ENCODE results near the gene PCSK5.

Gene PCSK5

DNA sequence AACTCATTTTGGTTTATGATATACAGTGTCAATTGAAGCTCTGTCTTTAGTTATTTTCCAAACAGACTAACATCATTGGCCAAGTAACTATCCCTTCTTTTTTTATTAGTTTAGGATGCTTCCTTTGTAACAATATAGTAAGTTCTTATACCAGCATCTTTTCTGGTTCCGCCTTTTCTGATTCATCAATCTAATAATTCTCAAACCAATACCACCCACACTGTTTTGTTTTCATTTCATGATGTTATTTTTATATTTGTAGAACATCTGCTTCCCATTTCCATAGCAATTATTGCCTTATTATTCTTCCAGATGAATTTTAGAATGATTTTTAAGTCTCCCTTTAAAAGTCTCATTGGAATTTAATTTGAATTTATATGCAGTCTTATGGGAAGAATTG, 285.7 kb downstream of the PCSK5 start:
- no peak for DNase-seq (ENCODE audit: extremely low read depth, insufficient read length)
- Histone ChIP-seq H3K27me3 (replicated peaks; ENCODE audit: control insufficient read depth, insufficient read depth, low read length) (no peaks in the 10 kb centered on the region; the same call in 1 of the 2 replicates), H3K36me3 (ENCODE audit: control insufficient read depth, insufficient read depth, low read length) (no peaks in the 10 kb centered on the region), H3K4me3 (replicated peaks; ENCODE audit: low read depth, low read length) (no peak overlapping the region)
- TF ChIP-seq, protein P1, sequence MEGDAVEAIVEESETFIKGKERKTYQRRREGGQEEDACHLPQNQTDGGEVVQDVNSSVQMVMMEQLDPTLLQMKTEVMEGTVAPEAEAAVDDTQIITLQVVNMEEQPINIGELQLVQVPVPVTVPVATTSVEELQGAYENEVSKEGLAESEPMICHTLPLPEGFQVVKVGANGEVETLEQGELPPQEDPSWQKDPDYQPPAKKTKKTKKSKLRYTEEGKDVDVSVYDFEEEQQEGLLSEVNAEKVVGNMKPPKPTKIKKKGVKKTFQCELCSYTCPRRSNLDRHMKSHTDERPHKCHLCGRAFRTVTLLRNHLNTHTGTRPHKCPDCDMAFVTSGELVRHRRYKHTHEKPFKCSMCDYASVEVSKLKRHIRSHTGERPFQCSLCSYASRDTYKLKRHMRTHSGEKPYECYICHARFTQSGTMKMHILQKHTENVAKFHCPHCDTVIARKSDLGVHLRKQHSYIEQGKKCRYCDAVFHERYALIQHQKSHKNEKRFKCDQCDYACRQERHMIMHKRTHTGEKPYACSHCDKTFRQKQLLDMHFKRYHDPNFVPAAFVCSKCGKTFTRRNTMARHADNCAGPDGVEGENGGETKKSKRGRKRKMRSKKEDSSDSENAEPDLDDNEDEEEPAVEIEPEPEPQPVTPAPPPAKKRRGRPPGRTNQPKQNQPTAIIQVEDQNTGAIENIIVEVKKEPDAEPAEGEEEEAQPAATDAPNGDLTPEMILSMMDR (IDR thresholded peaks at IDR 0.05; ENCODE audit: insufficient read depth, low read length, poor library complexity, severe bottlenecking): no peak

DNA sequence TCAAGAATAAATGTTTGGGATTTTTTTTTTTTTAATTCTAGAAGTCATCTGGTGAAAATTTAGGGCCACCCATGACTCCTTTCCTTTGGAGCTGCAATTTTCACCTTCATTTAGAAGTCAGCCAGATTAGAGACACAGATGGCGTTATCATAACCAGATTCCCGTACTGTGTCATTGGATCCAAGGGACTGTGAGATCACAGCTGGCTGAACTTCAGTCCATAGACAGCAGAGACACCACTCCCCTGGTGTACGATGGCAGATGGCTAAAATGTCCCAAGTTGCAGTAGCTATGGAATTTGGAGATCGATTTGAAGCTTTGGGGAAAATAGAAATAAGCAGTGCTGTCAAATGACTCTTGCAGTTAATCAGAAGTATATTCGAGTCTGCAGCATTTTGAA, 287.5 kb downstream of the PCSK5 start:
- Histone ChIP-seq H3K36me3 (ENCODE audit: control insufficient read depth, insufficient read depth, low read length) (no peaks in the 10 kb centered on the region), H3K27me3 (replicated peaks; ENCODE audit: control insufficient read depth, insufficient read depth, low read length) (no peaks in the 10 kb centered on the region; the same call in 1 of the 2 replicates), H3K4me3 (replicated peaks; ENCODE audit: low read depth, low read length) (no peak overlapping the region)
- TF ChIP-seq, protein P1 (IDR thresholded peaks at IDR 0.05; ENCODE audit: insufficient read depth, low read length, poor library complexity, severe bottlenecking): no peak
- no peak for DNase-seq (ENCODE audit: extremely low read depth, insufficient read length)

DNA sequence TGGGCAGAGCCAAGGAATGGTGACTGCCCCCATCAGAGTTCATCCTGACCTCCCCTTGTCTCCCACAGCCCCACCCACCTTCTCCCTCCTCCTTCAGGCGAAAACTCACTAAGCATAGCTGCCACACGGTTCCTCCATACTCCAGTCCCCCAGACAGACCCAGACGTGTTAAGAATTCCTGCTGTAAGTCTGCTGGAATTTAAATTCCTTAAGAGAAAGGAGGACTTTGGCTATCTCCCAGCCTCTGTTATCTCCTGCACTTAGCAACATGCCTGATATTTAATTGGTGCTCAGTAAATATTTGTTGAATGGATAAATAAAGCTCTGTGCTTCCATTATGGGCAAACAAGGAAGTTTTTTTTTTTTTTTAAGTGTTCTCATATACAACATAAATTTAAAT, 290.1 kb downstream of the PCSK5 start:
- no peak for DNase-seq (ENCODE audit: extremely low read depth, insufficient read length)
- TF ChIP-seq, protein P1 (IDR thresholded peaks at IDR 0.05; ENCODE audit: insufficient read depth, low read length, poor library complexity, severe bottlenecking): no peak
- Histone ChIP-seq H3K36me3 (ENCODE audit: control insufficient read depth, insufficient read depth, low read length) (no peaks in the 10 kb centered on the region), H3K27me3 (replicated peaks; ENCODE audit: control insufficient read depth, insufficient read depth, low read length) (no peaks in the 10 kb centered on the region; the same call in 1 of the 2 replicates), H3K4me3 (replicated peaks; ENCODE audit: low read depth, low read length) (no peak overlapping the region)

DNA sequence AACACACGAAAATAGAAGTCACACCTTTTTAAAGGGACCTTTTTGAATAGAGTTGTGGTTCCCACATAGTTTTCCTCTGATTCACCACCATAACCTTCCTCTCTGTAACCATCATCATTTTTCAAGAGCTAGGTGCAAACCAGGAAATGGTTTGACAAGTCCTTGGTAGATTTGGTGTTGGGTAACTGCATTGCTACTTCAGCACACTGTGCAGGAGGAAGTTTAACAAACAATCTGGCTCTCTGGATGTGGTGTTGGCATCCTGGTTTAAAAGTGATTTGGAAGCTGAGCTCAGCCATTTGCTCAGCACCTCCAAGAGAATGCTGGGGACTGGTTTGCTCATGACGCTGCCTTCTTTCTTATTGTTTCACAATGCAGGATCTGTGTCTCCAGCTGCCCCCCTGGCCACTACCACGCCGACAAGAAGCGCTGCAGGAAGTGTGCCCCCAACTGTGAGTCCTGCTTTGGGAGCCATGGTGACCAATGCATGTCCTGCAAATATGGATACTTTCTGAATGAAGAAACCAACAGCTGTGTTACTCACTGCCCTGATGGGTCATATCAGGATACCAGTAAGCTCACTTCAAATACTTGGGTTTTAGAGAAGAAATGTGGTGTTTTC, 290.7 kb downstream of the PCSK5 start:
- no peaks in the 10 kb centered on the region; the same call in 1 of the 2 replicates for H3K27me3 ChIP-seq (replicated peaks; ENCODE audit: control insufficient read depth, insufficient read depth, low read length)

DNA sequence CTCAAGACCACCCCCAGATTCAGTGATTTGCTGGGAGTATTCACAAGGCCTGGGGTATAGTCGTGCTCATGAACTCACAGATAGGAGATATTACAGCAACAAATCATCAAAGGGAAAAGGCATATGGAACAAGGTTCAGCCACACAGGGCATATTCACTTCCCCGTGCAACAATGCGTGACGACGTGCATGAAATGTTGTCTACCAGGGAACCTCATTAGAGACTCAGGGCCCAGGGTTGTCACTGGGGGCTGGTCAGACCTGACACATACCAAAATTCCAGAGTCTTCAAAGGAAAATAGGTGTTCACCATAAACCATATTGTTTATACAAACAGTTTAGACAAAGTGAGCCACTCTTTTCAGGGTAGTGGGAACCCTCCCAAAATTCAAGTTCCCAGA, 291.3 kb downstream of the PCSK5 start:
- no peak for DNase-seq (ENCODE audit: extremely low read depth, insufficient read length)
- H3K36me3 ChIP-seq (ENCODE audit: control insufficient read depth, insufficient read depth, low read length): no peaks in the 10 kb centered on the region
- H3K27me3 ChIP-seq (replicated peaks; ENCODE audit: control insufficient read depth, insufficient read depth, low read length): no peaks in the 10 kb centered on the region; the same call in 1 of the 2 replicates
- no peak overlapping the region for H3K4me3 ChIP-seq (replicated peaks; ENCODE audit: low read depth, low read length)
- TF ChIP-seq, protein P1 (IDR thresholded peaks at IDR 0.05; ENCODE audit: insufficient read depth, low read length, poor library complexity, severe bottlenecking): no peak

More for the DNA sequence above, 290.7 kb downstream of the PCSK5 start:
- Histone ChIP-seq H3K36me3 (ENCODE audit: control insufficient read depth, insufficient read depth, low read length) (no peaks in the 10 kb centered on the region), H3K4me3 (replicated peaks; ENCODE audit: low read depth, low read length) (no peak overlapping the region)
- TF ChIP-seq, protein P1 (IDR thresholded peaks at IDR 0.05; ENCODE audit: insufficient read depth, low read length, poor library complexity, severe bottlenecking): no peak
- no peak for DNase-seq (ENCODE audit: extremely low read depth, insufficient read length)

DNA sequence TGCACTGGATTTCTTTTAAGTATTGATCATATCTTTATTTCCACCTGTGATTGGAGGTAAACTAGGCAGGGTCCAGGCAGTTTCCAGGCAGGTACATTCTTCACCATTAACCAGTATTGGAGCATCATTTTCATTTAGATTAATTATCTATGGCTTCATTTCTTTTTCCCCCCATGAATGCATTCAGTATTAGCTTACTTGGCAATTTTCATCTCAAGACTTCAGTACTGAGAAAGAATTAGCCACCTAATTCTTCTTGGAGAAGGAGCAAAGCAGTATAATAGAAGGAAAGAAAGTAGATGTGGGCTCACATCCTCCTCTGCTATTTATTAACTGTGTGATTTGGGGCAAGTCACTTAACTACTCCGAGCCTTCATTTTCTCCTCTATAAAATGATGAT, 295.0 kb downstream of the PCSK5 start:
- no peak for DNase-seq (ENCODE audit: extremely low read depth, insufficient read length)
- Histone ChIP-seq H3K4me3 (replicated peaks; ENCODE audit: low read depth, low read length) (no peak overlapping the region), H3K27me3 (replicated peaks; ENCODE audit: control insufficient read depth, insufficient read depth, low read length) (no peaks in the 10 kb centered on the region), H3K36me3 (ENCODE audit: control insufficient read depth, insufficient read depth, low read length) (no peaks in the 10 kb centered on the region)
- TF ChIP-seq, protein P1 (IDR thresholded peaks at IDR 0.05; ENCODE audit: insufficient read depth, low read length, poor library complexity, severe bottlenecking): no peak

Measured in GM06990 (cell line).